Skeletal muscle tissue (tissue), 4 donors: ENCODE results near the gene HDAC7. TPM values are rescaled to one million over a fixed set of nuclear protein-coding genes. Genes with fewer than 3 reads are reported as not detected.
"Not testable (repeated sequence)": the region's sequence is repeated elsewhere in the genome, so short reads cannot be mapped to it uniquely, and the experiment has no call there.

ENCODE experiments used
- H3K27ac ChIP-seq: one replicate; pipeline ENCODE4 v1.7.0; 2013; ENCODE audit warnings: mild to moderate bottlenecking, low read depth, low read length, inconsistent platforms
- H3K27me3 ChIP-seq, 3 donors: one replicate each; pipeline ENCODE4 v1.7.0; 2013; ENCODE audit warnings: low read length in 3 of 3; ENCODE audit not compliant: control insufficient read depth in 3 of 3, insufficient read depth in 3 of 3
- H3K36me3 ChIP-seq, 3 donors: one replicate each; pipeline ENCODE4 v1.7.0; 2013; ENCODE audit warnings: low read length in 3 of 3; ENCODE audit not compliant: control insufficient read depth in 3 of 3, insufficient read depth in 3 of 3
- H3K4me1 ChIP-seq, 3 donors: one replicate each; pipeline ENCODE4 v1.7.0; 2013; ENCODE audit warnings: low read length in 3 of 3, mild to moderate bottlenecking in 3 of 3; ENCODE audit not compliant: control insufficient read depth in 3 of 3, insufficient read depth in 3 of 3
- H3K4me3 ChIP-seq, 3 donors: one replicate each; pipeline ENCODE4 v1.7.0; 2013; ENCODE audit warnings: low read length in 3 of 3
- H3K9ac ChIP-seq, 3 donors: one replicate each; pipeline ENCODE4 v1.7.0; 2013; ENCODE audit warnings: low read length in 3 of 3, mild to moderate bottlenecking in 3 of 3, moderate library complexity in 2 of 3, low read depth in 1 of 3
- H3K9me3 ChIP-seq, 3 donors: one replicate each; pipeline ENCODE4 v1.7.0; 2013; ENCODE audit warnings: low read length in 3 of 3; ENCODE audit not compliant: control insufficient read depth in 3 of 3
- total RNA-seq: library from RNA; depleted of rRNA; stranded (reverse); fragments of >200 nt; gene quantifications from one replicate; pipeline ENCODE4 v1.2.3, GENCODE V29; 2014
- donor health status: Osteomylitis.

The HDAC7 gene
- total RNA-seq, 1 donor from 2014 or later, result 21.4 TPM

DNA sequence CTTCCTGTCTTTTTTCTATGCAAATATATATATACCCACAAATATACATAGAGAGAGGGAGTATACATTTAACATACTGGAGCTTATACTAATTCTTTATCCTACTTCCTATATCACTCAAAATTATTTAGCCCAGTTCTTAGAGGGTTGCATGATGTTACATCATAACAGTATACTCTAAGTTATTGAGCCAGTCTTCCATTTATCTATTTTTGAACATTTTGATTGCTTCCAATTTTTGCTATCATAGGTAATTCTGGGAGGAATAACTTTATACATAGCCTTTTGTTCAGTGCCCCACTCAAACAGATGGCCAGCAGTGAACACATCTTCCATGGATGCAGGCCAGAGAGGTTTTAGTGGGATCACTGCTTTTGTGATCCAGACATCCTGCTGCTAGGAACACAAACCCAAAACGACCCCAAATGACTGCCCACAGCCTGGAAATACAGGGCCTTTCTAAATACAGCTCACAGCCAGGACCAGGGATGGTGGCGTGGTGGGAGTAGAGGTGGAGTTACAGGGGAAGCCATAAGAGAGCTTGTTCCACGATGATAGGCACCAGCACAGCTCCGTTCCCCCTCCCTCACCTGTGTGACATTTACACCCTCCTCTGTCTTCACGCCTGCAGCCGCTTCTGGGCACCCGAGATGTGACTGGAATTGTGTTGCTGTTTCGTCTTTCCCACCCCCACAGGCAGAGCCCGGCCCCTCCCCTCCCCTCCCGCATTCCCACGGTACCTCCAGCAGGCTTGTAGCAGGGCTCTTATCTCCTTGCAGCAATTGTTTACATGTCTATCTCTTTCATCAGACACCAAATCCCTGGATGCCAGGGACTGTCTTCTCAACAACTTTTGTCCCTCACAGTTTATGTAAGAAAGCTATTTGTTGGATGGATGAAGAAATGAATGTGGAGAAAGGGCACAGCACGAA lies 30.7 kb upstream of the HDAC7 start:
- Histone ChIP-seq H3K9me3 (no peaks in the 10 kb centered on the region), H3K4me1 (peaks cover 4 to 8% (median 5%) of the 10 kb centered on the region in 3 donors), H3K9ac (no peak overlapping the region), H3K27ac (no peak overlapping the region), H3K27me3 (no peaks in the 10 kb centered on the region), H3K36me3 (no peaks in the 10 kb centered on the region), H3K4me3 (no peak overlapping the region)

DNA sequence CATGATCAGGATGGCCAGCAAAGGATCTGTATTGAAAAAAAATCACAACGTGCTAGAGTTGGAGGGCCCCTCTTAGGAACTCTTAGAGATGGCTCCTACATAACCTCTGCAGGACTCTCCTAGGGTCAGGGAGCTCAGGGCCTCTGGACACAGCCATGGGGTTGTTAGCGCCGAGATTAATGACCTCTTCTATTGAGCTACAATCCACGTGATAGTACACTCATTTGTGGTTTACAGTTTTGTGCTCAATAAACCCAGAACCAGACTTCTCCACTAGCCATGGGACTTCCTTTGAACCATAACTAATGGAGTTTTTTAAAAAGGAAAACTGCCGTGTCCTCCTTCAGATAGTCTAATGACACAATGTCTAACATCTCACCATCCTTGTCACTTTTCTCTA lies 29.6 kb upstream of the HDAC7 start:
- no peak overlapping the region for H3K27ac ChIP-seq
- H3K9ac ChIP-seq, result no peak overlapping the region
- H3K4me3 ChIP-seq, result no peak overlapping the region
- H3K27me3 ChIP-seq, result peaks cover 0 to 8% (median 0%) of the 10 kb centered on the region in 3 donors
- H3K9me3 ChIP-seq, result no peaks in the 10 kb centered on the region
- no peaks in the 10 kb centered on the region for H3K36me3 ChIP-seq
- peaks cover 5 to 16% (median 11%) of the 10 kb centered on the region in 3 donors for H3K4me1 ChIP-seq

DNA sequence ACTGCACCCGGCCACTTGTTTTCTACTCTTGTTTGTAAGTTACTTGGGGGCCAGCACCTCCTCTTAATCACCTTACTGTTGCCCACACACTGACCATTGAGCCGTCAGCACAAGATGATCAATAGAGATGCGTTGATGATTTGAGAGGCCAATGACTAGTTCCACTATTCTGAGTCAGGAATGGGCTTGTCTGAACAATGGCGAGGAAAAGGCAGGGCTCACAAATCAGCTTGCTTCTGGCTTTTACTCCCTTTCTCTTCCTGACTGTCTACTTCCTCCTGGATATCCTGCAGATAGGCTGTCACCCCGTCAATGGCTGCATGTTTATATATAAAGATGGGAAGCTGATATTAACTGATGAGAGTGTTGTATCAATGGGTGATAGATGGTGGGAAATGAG lies 29.1 kb upstream of the HDAC7 start:
- Histone ChIP-seq H3K9ac (no peak overlapping the region), H3K9me3 (no peaks in the 10 kb centered on the region), H3K27ac (no peak overlapping the region), H3K4me1 (peaks cover 5 to 16% (median 11%) of the 10 kb centered on the region in 3 donors), H3K36me3 (no peaks in the 10 kb centered on the region), H3K4me3 (no peak overlapping the region), H3K27me3 (peaks cover 0 to 9% (median 0%) of the 10 kb centered on the region in 3 donors)

DNA sequence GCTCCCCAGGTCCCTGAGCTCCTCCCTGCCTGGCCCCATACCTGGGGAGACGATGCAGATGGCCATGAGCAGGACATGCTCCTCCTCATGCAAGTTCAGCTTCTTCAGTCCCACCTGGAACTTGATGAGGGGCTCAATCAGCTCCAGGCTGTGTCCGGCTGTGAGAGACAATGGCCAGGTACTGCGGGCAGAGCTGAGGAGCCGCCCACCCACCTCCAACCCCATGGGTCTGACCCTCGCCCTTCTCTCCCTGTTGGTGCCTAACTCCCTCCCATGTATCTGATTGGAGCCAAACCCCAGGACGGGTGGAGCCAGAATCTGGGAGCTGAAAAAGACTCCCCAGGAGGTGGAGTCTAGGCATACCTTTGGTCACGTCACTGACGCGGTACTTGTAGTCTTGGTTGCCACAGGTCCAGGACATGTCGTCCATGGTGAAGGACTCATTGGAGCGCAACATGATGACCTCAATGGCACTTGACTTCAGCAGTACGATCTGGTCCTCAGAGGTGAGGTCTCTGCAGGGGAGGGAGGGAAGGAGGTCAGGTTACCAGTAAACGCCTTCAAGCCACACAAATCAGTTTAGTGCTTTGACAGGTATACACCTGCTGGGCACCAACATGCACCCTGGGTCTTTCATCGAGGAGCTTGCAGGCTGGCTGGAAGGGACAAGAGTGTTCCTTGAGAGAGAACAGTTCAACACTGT lies 26.7 kb upstream of the HDAC7 start:
- Histone ChIP-seq H3K36me3 (no peaks in the 10 kb centered on the region), H3K4me1 (peaks cover 0 to 10% (median 7%) of the 10 kb centered on the region in 3 donors)

DNA sequence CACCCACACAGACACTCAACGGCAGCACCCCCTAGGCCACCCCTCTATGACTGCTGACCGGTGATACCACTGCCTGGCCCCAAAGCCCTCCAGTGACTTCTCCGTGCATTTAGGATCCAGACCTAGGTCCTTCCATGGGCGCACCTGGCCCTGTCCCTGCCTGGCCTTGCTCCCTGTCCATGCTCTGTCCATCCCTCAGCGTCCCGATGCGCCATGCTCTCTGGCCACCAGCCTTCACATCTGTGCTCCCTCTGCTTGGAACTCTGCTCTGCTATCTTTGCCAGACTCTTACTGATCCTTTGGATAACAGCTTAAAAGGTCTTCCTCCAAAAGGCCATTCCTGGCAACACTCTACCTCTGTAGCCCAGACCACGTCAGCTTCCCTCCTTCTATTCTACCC lies 25.4 kb upstream of the HDAC7 start:
- Histone ChIP-seq H3K27me3 (peaks cover 0 to 9% (median 0%) of the 10 kb centered on the region in 3 donors), H3K9me3 (no peaks in the 10 kb centered on the region)

More for the DNA sequence above, 26.7 kb upstream of the HDAC7 start:
- H3K4me3 ChIP-seq, result no peak overlapping the region
- peaks cover 0 to 9% (median 0%) of the 10 kb centered on the region in 3 donors for H3K27me3 ChIP-seq
- no peak overlapping the region for H3K27ac ChIP-seq
- H3K9ac ChIP-seq, result no peak overlapping the region
- H3K9me3 ChIP-seq, result no peaks in the 10 kb centered on the region

DNA sequence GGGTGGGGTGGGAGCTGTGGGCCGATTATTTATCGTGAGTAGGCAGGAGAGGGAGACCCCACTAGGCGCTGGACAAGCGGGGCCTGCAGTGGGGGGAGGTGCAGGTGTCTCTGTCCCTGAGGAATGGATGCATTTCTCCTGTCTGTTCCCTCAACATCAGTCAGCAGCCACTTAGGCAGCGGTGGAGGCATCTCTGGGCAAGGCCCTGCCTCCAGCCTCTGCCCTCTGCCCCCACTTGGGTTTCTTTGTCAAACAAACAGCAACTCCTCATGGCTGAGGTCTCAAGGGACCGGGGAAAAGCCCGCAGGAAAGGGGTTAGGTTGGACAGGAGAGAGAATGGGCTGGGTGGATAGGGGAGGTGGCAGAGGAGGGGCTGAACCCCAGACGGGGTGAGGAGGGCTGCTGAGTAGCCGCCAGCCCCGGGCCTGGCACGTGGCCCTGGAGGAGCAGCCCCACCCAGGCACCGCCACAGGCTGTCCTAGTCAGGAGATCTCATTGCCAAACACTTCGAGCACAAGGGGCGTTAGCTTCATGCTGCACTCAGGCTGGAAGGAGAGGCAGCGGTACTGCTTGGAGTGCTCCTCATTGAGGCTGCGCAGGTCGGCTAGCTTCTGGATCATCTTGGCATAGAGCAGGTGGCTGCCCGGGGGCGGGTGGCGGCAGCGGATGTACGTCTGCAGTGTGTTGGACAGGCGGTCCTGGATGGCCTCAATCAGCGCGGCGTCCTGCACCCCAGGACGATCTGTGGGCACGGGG lies 24.7 kb upstream of the HDAC7 start:
- Histone ChIP-seq H3K36me3 (no peaks in the 10 kb centered on the region), H3K9ac (no peak overlapping the region), H3K9me3 (no peaks in the 10 kb centered on the region), H3K4me3 (no peak overlapping the region), H3K27me3 (peaks cover 0 to 9% (median 0%) of the 10 kb centered on the region in 3 donors), H3K27ac (no peak overlapping the region), H3K4me1 (peaks cover 3 to 11% (median 11%) of the 10 kb centered on the region in 3 donors)

More for the DNA sequence above, 25.4 kb upstream of the HDAC7 start:
- Histone ChIP-seq H3K27ac (no peak overlapping the region), H3K36me3 (no peaks in the 10 kb centered on the region), H3K4me1 (peaks cover 0 to 8% (median 7%) of the 10 kb centered on the region in 3 donors), H3K4me3 (no peak overlapping the region), H3K9ac (no peak overlapping the region)

DNA sequence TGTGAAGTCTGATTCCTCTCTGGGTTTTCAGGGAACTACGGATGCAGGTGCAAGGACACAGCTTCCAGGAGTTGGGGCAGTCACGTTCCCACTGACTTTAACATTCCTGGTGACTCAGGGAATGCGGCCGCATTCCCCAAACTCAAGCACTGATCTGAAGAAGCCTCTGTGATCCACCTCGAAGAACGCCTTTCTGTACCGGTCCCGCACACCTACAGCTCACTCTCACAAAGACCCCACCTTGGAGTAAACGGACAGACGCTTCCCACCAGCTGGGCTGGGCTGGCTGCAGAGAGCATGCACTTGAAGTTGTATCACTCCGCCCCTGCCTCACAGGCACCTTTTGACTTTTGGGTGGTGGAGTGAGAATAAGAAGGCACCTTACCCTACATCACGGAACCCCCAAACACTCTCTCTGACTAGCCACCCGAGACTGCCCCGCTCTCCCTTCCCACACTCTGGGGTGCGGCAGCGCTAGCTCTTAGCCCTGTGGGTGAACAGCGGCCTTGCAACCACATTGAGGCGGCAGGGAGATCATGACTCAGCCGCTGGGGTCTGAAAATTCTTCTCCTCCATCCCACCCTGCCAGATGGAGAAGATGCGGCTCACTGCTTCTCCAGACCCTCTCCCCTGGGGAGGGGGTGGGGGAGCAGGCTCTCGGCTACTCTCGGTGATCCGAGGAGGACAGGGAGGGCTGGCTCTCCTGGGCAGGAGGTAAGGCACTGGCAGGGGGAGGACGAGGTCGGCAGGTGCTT lies 23.7 kb upstream of the HDAC7 start:
- Histone ChIP-seq H3K9me3 (no peaks in the 10 kb centered on the region), H3K9ac (no peak overlapping the region), H3K27ac (no peak overlapping the region), H3K4me3 (no peak overlapping the region), H3K36me3 (no peaks in the 10 kb centered on the region), H3K27me3 (peaks cover 0 to 9% (median 0%) of the 10 kb centered on the region in 3 donors), H3K4me1 (peaks cover 13 to 20% (median 20%) of the 10 kb centered on the region in 3 donors)

DNA sequence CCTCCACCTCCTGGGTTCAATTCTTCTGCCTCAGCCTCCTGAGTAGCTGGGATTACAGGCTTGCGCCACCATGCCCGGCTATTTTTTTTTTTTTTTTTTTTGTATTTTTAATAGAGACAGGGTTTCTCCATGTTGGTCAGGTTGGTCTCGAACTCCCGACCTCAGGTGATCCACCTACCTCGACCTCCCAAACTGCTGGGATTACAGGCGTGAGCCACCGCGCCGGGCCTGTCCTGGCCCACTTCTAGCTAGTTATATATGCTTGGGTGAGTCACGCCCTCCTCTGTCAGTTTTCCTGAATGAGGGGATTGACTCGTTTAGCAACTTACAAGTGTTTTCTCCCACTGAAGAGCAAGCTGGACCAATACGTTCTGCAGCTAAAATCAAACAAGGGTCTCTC lies 22.8 kb upstream of the HDAC7 start:
- not testable (repeated sequence) for H3K27ac ChIP-seq, H3K36me3 ChIP-seq, H3K9ac ChIP-seq, H3K4me3 ChIP-seq, H3K27me3 ChIP-seq, H3K9me3 ChIP-seq
- H3K4me1 ChIP-seq, result peaks cover 19 to 29% (median 27%) of the 10 kb centered on the region in 3 donors

DNA sequence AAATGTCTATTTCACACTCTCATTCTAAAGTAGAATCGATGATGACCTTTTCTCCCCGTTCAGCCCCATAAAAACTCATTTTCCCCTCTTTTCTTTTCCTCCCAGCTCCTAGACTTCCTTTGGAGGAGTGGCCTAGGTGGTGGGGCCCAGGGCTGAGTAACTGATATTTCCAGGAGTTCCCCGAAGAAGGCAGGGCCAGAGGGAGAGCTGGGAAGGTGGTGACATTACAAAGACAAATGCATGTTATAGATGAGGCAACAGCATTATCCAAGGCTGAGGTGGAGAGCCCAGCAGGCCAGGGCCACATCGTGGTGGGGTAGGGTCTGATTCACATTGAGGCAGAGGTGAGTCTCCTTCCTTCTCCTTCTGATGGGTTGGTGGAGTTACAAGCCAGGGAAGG lies 22.2 kb upstream of the HDAC7 start:
- peaks cover 0 to 9% (median 0%) of the 10 kb centered on the region in 3 donors for H3K27me3 ChIP-seq
- H3K9me3 ChIP-seq, result no peaks in the 10 kb centered on the region
- peaks cover 22 to 34% (median 27%) of the 10 kb centered on the region in 3 donors for H3K4me1 ChIP-seq
- H3K4me3 ChIP-seq, result no peak overlapping the region
- no peaks in the 10 kb centered on the region for H3K36me3 ChIP-seq
- H3K9ac ChIP-seq, result no peak overlapping the region
- no peak overlapping the region for H3K27ac ChIP-seq
